ELF-1 (cell line): ENCODE measurements around the gene SLC17A7.
"Not testable (repeated sequence)": the region's sequence is repeated elsewhere in the genome, so short reads cannot be mapped to it uniquely, and the experiment has no call there.

ENCODE experiments used
- DNase-seq: peaks from one replicate; pipeline ENCODE4 v3.0.0-alpha.2; 2016; ENCODE audit warnings: low read depth, low spot score

The SLC17A7 gene

GRCh38 chr19:49469828-49470614 is 28.7 kb upstream of the SLC17A7 start:
- DNase-seq: no peak

GRCh38 chr19:49468746-49469447 is 27.6 kb upstream of the SLC17A7 start:
- DNase-seq: peak; percentile 89

GRCh38 chr19:49468199-49468598 is 26.9 kb upstream of the SLC17A7 start:
- no peak for DNase-seq

- DNase-seq: no peak
Observed at GRCh38 chr19:49465371-49465770, 24.0 kb upstream of the SLC17A7 start.

- no peak for DNase-seq
Observed at GRCh38 chr19:49463960-49464740, 22.8 kb upstream of the SLC17A7 start.

- no peak for DNase-seq
Observed at GRCh38 chr19:49462492-49462891, 21.2 kb upstream of the SLC17A7 start.

GRCh38 chr19:49461656-49462055 is 20.3 kb upstream of the SLC17A7 start:
- no peak for DNase-seq

- DNase-seq: not testable (repeated sequence)
Observed at GRCh38 chr19:49461130-49461529, 19.8 kb upstream of the SLC17A7 start.

GRCh38 chr19:49459388-49459787 is 18.1 kb upstream of the SLC17A7 start:
- no peak for DNase-seq

- DNase-seq: no peak
Observed at GRCh38 chr19:49458567-49458903, 17.2 kb upstream of the SLC17A7 start.

- no peak for DNase-seq
Observed at GRCh38 chr19:49456326-49456725, 15.0 kb upstream of the SLC17A7 start.

- no peak for DNase-seq
Observed at GRCh38 chr19:49455773-49456172, 14.4 kb upstream of the SLC17A7 start.

GRCh38 chr19:49453757-49454240 is 12.5 kb upstream of the SLC17A7 start:
- no peak for DNase-seq

- DNase-seq: peak; percentile 98
Observed at GRCh38 chr19:49453013-49453756, 11.9 kb upstream of the SLC17A7 start, which contains the start of gene ALDH16A1. Gene ALDH16A1, plus strand, starts transcription at chr19:49453225. Its CDS starts 107 bp downstream, at chr19:49453332.

GRCh38 chr19:49451430-49452181 is 10.3 kb upstream of the SLC17A7 start, which contains the start of gene PIH1D1:
Gene PIH1D1, minus strand, starts transcription at chr19:49451814. Its CDS starts 240 bp downstream, at chr19:49451574.
- peak; percentile 99 for DNase-seq

- DNase-seq: no peak
Observed at GRCh38 chr19:49450405-49450804, 9.1 kb upstream of the SLC17A7 start.

- DNase-seq: no peak
Observed at GRCh38 chr19:49448432-49448786, 7.1 kb upstream of the SLC17A7 start.

- DNase-seq: no peak
Observed at GRCh38 chr19:49447485-49448431, 6.4 kb upstream of the SLC17A7 start.

GRCh38 chr19:49445997-49446396 is 4.7 kb upstream of the SLC17A7 start:
- DNase-seq: no peak
